NT2/D1 (cell line): ENCODE data around the gene SRCIN1.

Experiments
- DNase-seq: peaks from one replicate; pipeline ENCODE4 v3.0.0-alpha.2; 2011; ENCODE audit warnings: low read depth, low spot score
- H3K27me3 ChIP-seq: 2 replicates; pipeline ENCODE4 v1.6.0; 2011; ENCODE audit warnings: mild to moderate bottlenecking; ENCODE audit not compliant: insufficient read length, insufficient read depth
- H3K36me3 ChIP-seq: 2 replicates; pipeline ENCODE4 v1.6.1; 2011; ENCODE audit warnings: mild to moderate bottlenecking, low read length, mixed read lengths; ENCODE audit not compliant: insufficient read depth, insufficient read length
- H3K4me1 ChIP-seq: 2 replicates; pipeline ENCODE4 v1.5.1; 2011; ENCODE audit not compliant: insufficient read depth, insufficient read length
- H3K4me3 ChIP-seq: 2 replicates; pipeline ENCODE4 v1.5.1; 2011; ENCODE audit warnings: low read depth; ENCODE audit not compliant: insufficient read length
- H3K9ac ChIP-seq: 2 replicates; pipeline ENCODE4 v1.6.0; 2011; ENCODE audit warnings: low read depth; ENCODE audit not compliant: insufficient read length
- H3K9me3 ChIP-seq: 2 replicates; pipeline ENCODE4 v1.5.1; 2011; ENCODE audit warnings: mild to moderate bottlenecking, low read length; ENCODE audit not compliant: insufficient read depth
- SUZ12 ChIP-seq: IDR thresholded peaks from 2 replicates; pipeline ENCODE4 v1.6.1; 2011; ENCODE audit not compliant: insufficient read length, insufficient read depth; ENCODE audit errors: extremely low read depth
- YY1 ChIP-seq: IDR thresholded peaks from 2 replicates; pipeline ENCODE4 v1.6.1; 2011; ENCODE audit not compliant: insufficient read length, insufficient read depth
- ZNF274 ChIP-seq: IDR thresholded peaks from 2 replicates; pipeline ENCODE4 v1.6.1; 2011; ENCODE audit warnings: mild to moderate bottlenecking, low read depth, low read length

SRCIN1 gene

DNA sequence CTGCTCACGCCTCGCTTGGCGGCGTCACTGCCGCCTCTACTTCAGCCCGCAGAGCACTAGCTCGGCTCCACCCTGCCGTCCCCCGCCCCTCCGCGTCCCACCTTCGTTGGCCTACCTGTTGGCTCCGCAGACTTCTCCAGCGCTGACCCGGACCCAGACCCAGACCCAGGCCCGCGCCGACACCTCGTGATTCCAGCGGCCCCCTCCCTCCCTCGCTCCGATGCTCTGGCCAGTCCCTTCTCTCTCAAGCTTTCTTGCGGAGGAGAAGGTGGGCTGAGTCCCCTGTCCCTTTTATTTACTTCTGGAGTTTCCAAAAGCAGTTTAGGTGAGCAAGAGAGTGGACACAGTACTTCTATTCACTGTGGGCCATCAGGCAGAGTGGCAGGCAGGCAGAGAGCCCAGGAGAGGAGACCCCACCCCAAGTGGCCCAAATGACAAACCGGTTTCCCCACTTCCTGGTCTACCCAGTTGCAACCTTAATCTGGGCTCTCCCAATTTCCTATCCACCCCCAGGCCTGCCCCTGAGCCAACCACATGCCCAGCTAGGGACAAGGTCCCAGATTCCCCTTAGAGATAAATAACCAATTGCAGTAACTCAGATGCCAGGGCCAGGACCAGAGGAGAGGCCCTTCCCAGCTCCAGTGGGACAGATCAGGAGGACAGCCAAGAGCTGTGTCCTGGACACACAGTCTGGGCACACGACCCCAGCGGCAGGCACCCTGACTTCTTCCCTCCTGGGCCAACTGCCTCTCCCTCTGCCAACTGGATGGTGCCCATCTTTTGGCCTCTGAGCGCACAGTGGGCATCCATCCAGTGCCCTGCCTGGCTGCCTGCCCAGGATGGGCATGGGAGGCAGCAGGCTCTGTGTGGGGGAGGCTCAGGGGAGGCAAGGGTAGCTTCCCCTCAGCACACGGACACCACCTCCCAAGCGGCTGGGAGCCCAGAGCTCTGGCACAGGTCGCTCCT lies 1.2 kb upstream of the SRCIN1 start:
- Histone ChIP-seq H3K27me3 (peaks cover 19% of the 10 kb centered on the region), H3K4me1 (peaks cover 35% of the 10 kb centered on the region), H3K9me3 (peaks cover 6% of the 10 kb centered on the region; the same call in 1 of the 2 replicates), H3K9ac (peak overlapping the region; percentile 79), H3K4me3 (peak overlapping the region; percentile 61), H3K36me3 (no peaks in the 10 kb centered on the region)
- TF ChIP-seq YY1 (no peak), SUZ12 (no peak), ZNF274 (no peak)
- DNase-seq: no peak

DNA sequence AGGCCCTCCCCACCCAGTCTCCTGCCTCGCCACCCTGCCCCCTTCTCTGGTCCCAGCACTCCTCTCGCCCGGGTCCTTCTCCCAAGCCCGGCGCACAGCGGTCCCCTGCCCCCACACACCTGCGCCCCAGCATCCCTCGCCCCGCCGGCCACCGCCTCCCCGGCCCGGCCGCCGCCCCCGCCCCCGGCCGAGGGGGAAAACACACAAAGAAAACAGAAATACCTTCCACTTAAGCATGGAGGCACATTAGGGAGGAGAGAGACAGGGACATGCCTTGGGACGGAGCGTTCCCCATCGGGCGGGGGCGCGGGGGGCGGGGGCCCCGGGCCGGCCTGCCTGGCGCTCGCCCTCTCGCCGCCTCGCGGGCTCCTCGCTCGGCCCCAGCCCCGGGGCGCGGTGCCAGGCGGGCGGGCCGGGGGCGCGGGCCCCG lies 326 bp downstream of the SRCIN1 start:
- Histone ChIP-seq H3K9me3 (no peaks in the 10 kb centered on the region), H3K36me3 (no peaks in the 10 kb centered on the region), H3K9ac (peak overlapping the region; percentile 68), H3K4me3 (peak overlapping the region; percentile 61), H3K4me1 (peaks cover 46% of the 10 kb centered on the region), H3K27me3 (peaks cover 19% of the 10 kb centered on the region)
- TF ChIP-seq SUZ12 (no peak), YY1 (no peak), ZNF274 (no peak)
- no peak for DNase-seq

GRCh38 chr17:38604479-38605403 lies 1.0 kb downstream of the SRCIN1 start:
- Histone ChIP-seq H3K27me3 (peaks cover 19% of the 10 kb centered on the region), H3K9ac (no peak overlapping the region), H3K4me3 (peak overlapping the region; percentile 8), H3K9me3 (no peaks in the 10 kb centered on the region), H3K36me3 (no peaks in the 10 kb centered on the region), H3K4me1 (peaks cover 51% of the 10 kb centered on the region)
- no peak for TF ChIP-seq ZNF274
- TF ChIP-seq SUZ12: no peak
- TF ChIP-seq YY1: no peak
- no peak for DNase-seq

DNA sequence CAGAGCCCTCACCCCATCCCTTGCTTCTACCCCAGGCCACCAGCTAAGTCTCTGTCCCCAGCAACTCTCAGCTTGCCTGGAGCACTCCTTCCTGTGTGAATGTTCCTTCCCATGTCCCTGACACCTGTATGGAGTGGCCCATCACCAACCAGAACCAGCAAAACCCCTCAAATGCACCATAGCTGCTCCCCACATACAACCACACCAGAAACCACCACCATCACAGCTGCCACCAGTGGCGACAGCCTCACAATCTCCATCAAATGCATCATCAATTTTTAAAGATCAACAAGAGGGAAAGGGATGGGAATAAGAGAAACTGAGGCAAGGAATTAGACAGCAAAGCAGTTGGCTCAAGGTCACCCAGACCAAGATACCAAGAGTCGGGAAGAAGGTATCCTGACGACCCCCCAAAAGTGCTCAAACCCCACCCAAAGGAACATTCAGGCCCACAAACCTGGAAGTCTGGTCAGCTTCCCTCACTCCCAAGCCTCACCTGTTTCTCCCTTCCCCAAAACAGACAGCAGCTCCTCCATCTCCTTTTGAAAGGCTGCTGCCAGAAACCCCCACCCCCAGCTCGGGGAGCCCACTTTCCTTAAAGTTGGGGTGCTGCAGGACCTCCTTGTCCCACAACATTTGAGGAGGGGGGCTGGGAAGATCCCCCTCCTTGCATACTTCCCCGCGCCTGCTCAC lies 1.8 kb downstream of the SRCIN1 start:
- TF ChIP-seq ZNF274: no peak
- TF ChIP-seq YY1: no peak
- no peak for TF ChIP-seq SUZ12
- no peak for DNase-seq
- peaks cover 54% of the 10 kb centered on the region for H3K4me1 ChIP-seq
- H3K4me3 ChIP-seq: no peak overlapping the region
- H3K9ac ChIP-seq: no peak overlapping the region
- H3K36me3 ChIP-seq: no peaks in the 10 kb centered on the region
- no peaks in the 10 kb centered on the region for H3K9me3 ChIP-seq
- H3K27me3 ChIP-seq: peaks cover 19% of the 10 kb centered on the region

GRCh38 chr17:38602956-38603785 lies 2.6 kb downstream of the SRCIN1 start:
- no peak overlapping the region for H3K4me3 ChIP-seq
- DNase-seq: no peak
- H3K9ac ChIP-seq: peak overlapping the region; percentile 38
- no peak for TF ChIP-seq SUZ12
- no peak for TF ChIP-seq ZNF274
- no peaks in the 10 kb centered on the region for H3K9me3 ChIP-seq
- peaks cover 19% of the 10 kb centered on the region for H3K27me3 ChIP-seq
- no peaks in the 10 kb centered on the region for H3K36me3 ChIP-seq
- H3K4me1 ChIP-seq: peaks cover 54% of the 10 kb centered on the region

- no peaks in the 10 kb centered on the region for H3K9me3 ChIP-seq
- peaks cover 54% of the 10 kb centered on the region for H3K4me1 ChIP-seq
- TF ChIP-seq YY1: no peak
- no peak for TF ChIP-seq ZNF274
- no peak for TF ChIP-seq SUZ12
- H3K9ac ChIP-seq: peak overlapping the region; percentile 58
- H3K36me3 ChIP-seq: no peaks in the 10 kb centered on the region
- no peak for DNase-seq
- H3K4me3 ChIP-seq: peak overlapping the region; percentile 35
- peaks cover 19% of the 10 kb centered on the region for H3K27me3 ChIP-seq
Measured at GRCh38 chr17:38602453-38602852, 3.3 kb downstream of the SRCIN1 start.
